Astrocyte of the cerebellum (primary cell): Measurements from ENCODE around the gene PLEKHG2.

Experiments used
- DNase-seq: peaks from one replicate; pipeline ENCODE4 v3.0.0-alpha.2; 2011; ENCODE audit warnings: low read depth
- H3K4me3 ChIP-seq: 2 replicates; pipeline ENCODE4 v1.5.1; 2011; ENCODE audit warnings: mild to moderate bottlenecking, low read depth, low read length, moderate library complexity
- in situ Hi-C: cut with HindIII; loops from 2 replicates; pipeline ENCODE4 v1.10.0; 2017; ENCODE audit warnings: low sequenced_read_pairs
- TF ChIP-seq, protein P1 (sequence below): IDR thresholded peaks from 2 replicates; pipeline ENCODE4 v1.5.1; 2012; ENCODE audit warnings: low read length, low read depth, moderate library complexity, mild to moderate bottlenecking; ENCODE audit errors: missing control alignments

The PLEKHG2 gene

DNA sequence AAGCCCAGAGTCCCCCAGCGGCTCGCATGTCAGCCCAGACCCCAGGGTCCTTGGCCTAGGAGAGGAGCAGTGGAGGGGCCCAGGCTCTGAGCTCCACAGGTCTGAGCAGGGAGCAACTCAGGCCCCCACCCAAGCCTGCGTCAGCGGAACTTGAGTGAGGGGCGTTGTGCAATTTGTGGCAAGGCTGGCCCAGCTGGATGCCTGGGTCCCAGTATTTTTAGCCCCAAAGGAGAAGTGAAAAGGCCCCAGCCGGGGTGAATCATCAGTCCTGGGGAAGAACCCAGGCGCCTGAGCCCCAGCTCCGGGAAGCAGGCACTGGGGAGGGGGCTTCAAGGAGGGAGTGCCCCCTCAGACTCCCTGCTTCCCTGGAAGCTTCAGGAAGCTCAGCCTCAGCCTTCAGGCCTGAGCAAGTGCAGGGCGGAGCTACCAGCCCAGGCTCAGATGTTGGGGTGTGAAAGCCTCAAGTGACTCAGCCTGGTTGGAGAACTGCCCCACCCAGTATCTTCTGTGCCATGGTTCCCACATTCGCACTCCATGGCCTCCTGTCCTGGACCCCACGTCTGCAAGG lies 14.1 kb upstream of the PLEKHG2 start:
- no peak overlapping the region for H3K4me3 ChIP-seq
- TF ChIP-seq, protein P1, sequence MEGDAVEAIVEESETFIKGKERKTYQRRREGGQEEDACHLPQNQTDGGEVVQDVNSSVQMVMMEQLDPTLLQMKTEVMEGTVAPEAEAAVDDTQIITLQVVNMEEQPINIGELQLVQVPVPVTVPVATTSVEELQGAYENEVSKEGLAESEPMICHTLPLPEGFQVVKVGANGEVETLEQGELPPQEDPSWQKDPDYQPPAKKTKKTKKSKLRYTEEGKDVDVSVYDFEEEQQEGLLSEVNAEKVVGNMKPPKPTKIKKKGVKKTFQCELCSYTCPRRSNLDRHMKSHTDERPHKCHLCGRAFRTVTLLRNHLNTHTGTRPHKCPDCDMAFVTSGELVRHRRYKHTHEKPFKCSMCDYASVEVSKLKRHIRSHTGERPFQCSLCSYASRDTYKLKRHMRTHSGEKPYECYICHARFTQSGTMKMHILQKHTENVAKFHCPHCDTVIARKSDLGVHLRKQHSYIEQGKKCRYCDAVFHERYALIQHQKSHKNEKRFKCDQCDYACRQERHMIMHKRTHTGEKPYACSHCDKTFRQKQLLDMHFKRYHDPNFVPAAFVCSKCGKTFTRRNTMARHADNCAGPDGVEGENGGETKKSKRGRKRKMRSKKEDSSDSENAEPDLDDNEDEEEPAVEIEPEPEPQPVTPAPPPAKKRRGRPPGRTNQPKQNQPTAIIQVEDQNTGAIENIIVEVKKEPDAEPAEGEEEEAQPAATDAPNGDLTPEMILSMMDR = no peak

DNA sequence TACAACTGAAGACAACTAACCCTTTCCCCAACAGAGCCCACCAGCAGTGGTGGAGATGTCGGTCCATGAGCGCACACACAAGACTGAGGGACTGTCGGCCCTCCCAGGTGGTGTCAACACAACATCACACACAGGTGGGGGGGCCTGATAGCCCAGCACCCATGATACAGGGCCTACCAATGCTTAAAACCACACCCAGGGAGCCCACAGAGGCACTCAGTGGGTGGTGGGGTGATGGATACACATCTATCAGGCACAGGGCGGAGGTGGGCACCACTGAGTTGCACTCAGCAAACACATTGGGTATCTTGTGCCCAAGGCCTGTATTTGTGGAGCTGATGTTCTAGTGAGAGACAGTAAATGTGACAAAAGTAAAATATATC lies 12.8 kb upstream of the PLEKHG2 start:
- DNase-seq = no peak
- H3K4me3 ChIP-seq = no peak overlapping the region

More for the DNA sequence above, 14.1 kb upstream of the PLEKHG2 start:
- no peak for DNase-seq
- in situ Hi-C loops = no loop called here

DNA sequence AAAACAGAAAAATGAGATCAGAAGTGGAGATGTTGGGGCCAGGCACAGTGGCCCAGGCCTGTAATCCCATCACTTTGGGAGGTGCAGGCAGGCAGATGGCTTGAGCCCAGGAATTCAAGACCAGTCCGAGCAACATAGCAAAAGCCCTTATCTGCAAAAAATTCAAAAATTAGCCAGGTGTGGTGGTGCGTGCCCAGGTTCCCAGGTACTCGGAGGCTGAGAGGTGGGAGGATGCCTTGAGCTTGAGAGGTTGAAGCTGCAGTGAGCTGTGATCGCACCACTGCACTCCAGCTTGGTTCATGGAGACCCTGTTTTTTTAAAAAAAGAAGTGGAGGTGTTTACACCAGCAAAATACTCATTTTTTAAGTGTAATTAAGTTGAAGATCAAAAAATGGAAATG lies 12.4 kb upstream of the PLEKHG2 start:
- TF ChIP-seq, protein P1 = no peak
- no peak overlapping the region for H3K4me3 ChIP-seq
- in situ Hi-C loops = no loop called here
- no peak for DNase-seq

More for the DNA sequence above, 12.8 kb upstream of the PLEKHG2 start:
- TF ChIP-seq, protein P1 = no peak
- in situ Hi-C loops = no loop called here

DNA sequence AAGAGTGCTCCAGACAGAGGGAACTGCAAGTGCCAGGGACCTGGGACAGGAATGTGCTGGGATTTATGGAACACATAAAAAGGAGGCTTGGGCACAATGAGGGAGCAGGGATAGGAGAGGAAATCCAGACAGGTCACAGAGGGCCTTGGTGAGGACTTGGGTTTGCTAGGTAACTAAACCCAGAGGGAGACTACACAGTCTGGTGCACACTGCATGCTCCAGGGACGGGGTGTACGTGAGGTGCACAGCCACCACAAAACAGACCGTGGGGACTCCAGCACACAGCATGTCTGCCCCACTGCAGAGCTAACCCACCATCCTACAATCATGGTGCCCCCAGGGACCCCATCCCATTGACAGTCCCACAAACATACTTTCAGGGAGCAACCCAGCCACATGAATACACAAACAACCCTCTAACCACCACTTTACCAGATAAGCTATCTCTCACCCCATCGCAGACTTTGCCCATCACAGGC lies 11.4 kb upstream of the PLEKHG2 start:
- in situ Hi-C loops = no loop called here

DNA sequence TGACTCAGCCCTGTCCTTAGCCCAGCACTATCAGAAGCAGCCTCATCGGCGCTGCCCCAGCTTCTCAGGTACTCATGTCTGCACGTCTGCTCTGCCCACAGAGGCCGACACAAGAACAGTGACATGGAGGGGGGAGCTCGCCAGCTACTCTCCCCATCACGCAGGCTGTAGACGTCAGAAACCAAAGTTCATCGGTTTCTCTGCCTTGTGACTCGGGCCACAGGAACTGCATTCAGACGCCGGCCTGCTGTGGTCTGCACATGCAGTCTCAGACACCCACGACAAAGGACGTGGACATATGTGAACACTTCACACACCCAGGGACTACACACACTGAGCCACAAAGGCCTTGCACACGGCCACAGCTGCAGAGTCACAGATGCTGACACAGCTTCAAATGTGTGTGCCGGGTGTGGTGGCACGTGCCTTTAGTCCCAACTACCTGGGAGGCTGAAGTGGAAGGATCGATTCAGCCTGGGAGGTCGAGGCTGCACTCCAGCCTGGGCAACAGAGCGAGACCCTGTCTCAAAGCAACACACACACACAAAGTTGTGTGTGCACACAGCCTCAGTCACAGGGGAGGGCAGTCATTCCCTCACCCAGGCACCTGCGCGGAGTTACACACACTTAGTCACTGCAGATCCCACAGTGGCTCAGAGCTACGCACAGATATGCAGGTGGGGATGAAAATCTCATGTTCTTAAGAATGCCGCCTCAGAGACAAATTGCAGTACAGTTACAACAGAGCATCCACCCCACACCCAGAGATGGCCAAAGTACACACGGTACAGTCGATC lies 10.7 kb upstream of the PLEKHG2 start:
- in situ Hi-C loops = no loop called here
- no peak overlapping the region for H3K4me3 ChIP-seq
- no peak for DNase-seq
- TF ChIP-seq, protein P1 = no peak

More for the DNA sequence above, 11.4 kb upstream of the PLEKHG2 start:
- no peak for DNase-seq
- no peak overlapping the region for H3K4me3 ChIP-seq
- TF ChIP-seq, protein P1 = no peak

DNA sequence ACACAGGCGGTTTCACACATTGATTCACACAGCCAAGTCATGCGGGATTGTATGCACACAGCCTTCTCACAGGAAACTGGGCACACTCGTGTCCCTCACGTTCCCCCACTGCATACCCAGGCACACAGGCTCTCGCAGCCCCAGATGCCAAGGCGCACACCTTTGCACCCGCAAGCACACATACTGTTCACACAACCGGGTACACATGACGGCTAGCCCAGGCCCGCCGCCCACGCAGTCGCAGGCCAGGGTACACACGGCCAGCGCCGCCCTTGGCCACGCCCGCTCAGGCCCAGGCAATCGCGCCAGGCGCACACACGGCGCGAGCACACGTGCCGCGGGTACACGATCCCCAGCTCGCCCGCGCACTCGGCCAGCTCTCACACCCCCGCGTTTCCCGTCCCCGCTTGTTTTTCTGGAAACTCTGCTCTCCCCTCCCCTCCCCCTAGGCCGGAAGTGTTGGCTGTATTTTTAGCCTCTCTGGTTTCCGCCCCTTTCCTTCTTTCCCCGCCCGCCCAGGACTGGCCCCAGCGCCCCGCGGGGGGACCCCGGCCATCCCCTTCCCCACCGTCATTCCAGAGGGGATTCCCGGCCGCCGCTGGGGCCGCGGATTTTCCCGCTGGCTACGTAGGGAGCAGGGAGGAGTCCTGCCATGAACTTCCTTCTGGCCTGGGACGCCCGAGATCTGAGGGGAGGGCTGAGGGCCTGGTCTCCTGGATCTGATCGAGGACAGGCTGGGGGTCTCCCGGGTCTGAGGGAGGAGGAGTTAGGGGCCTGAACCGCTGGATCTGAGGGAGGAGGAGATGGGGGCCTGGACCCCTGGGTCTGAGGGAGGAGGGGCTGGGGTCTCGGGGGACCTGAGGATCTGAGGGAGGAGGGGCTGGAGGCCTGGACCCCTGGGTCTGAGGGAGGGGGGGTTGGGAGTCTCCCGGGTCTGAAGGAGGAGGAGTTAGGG lies 9.8 kb upstream of the PLEKHG2 start:
- in situ Hi-C loops = no loop called here
- TF ChIP-seq, protein P1 = no peak
- peak overlapping the region; percentile 34 for H3K4me3 ChIP-seq
- DNase-seq = peak; percentile 70
